Body of pancreas (tissue), 4 donors: ENCODE results near the gene RFXAP.

Source experiments
- POLR2A ChIP-seq, 3 donors: fragments of 450-650 bp; IDR thresholded peaks; one replicate each; pipeline ENCODE4 v1.6.1; 2016; ENCODE audit warnings: antibody characterized with exemption in 3 of 3, mild to moderate bottlenecking in 2 of 3
- TF ChIP-seq, protein P1 (sequence below), 7 experiments: fragments of 450-650 bp in 4 of 7; fragments of 200-600 bp in 3 of 7; sonication (generic) in 3 of 7; IDR thresholded peaks; one replicate each; pipeline ENCODE4 v1.5.1; 2016 to 2019; ENCODE audit warnings: antibody characterized with exemption in 7 of 7

GRCh38 chr13:36839981-36840380 lies 21.0 kb downstream of the RFXAP start:
- TF ChIP-seq, protein P1, sequence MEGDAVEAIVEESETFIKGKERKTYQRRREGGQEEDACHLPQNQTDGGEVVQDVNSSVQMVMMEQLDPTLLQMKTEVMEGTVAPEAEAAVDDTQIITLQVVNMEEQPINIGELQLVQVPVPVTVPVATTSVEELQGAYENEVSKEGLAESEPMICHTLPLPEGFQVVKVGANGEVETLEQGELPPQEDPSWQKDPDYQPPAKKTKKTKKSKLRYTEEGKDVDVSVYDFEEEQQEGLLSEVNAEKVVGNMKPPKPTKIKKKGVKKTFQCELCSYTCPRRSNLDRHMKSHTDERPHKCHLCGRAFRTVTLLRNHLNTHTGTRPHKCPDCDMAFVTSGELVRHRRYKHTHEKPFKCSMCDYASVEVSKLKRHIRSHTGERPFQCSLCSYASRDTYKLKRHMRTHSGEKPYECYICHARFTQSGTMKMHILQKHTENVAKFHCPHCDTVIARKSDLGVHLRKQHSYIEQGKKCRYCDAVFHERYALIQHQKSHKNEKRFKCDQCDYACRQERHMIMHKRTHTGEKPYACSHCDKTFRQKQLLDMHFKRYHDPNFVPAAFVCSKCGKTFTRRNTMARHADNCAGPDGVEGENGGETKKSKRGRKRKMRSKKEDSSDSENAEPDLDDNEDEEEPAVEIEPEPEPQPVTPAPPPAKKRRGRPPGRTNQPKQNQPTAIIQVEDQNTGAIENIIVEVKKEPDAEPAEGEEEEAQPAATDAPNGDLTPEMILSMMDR (IDR thresholded peaks at IDR 0.05) = no peak
- no peak for TF ChIP-seq POLR2A (IDR thresholded peaks at IDR 0.05)
